Endothelial cell of umbilical vein (primary cell): ENCODE results near the gene MICALL2.

Experiments used
- EZH2 ChIP-seq: IDR thresholded peaks from 2 replicates; pipeline ENCODE4 v1.6.1; 2012; ENCODE audit warnings: borderline replicate concordance, low read depth, mild to moderate bottlenecking, moderate library complexity, low read length, inconsistent platforms; ENCODE audit not compliant: severe bottlenecking
- FOS ChIP-seq: IDR thresholded peaks from 2 replicates; pipeline ENCODE4 v1.6.1; 2011; ENCODE audit warnings: mild to moderate bottlenecking, low read length, moderate library complexity, borderline replicate concordance; ENCODE audit not compliant: insufficient read depth
- GATA2 ChIP-seq: IDR thresholded peaks from 2 replicates; pipeline ENCODE4 v1.7.0; 2011; ENCODE audit warnings: low read depth, mild to moderate bottlenecking, moderate library complexity, mixed read lengths, low read length; ENCODE audit not compliant: insufficient read length, insufficient read depth
- JUN ChIP-seq: IDR thresholded peaks from 2 replicates; pipeline ENCODE4 v1.6.1; 2011; ENCODE audit warnings: borderline replicate concordance, low read depth; ENCODE audit not compliant: insufficient read length, insufficient read depth
- MAX ChIP-seq: IDR thresholded peaks from 2 replicates; pipeline ENCODE4 v1.6.1; 2011; ENCODE audit not compliant: insufficient read depth, insufficient read length
- MYC ChIP-seq: IDR thresholded peaks from one replicate; pipeline ENCODE4 v1.6.1; 2011; ENCODE audit warnings: mild to moderate bottlenecking, low read depth, low read length
- POLR2A ChIP-seq: IDR thresholded peaks from 2 replicates; pipeline ENCODE4 v1.6.1; 2012; ENCODE audit warnings: low read depth, mild to moderate bottlenecking, control low read depth, low read length
- POLR2AphosphoS5 ChIP-seq: IDR thresholded peaks from 2 replicates; pipeline ENCODE4 v1.6.1; 2012; ENCODE audit warnings: low read depth, mild to moderate bottlenecking, control low read depth, low read length, moderate library complexity; ENCODE audit not compliant: insufficient read depth
- TF ChIP-seq, protein P1 (sequence below), 2 donors: IDR thresholded peaks; 1 replicate in 1 of 2; 2 replicates in 1 of 2; pipeline ENCODE4 v1.5.1; 2011; ENCODE audit warnings: low read length in 2 of 2, mild to moderate bottlenecking in 2 of 2, moderate library complexity in 2 of 2, control low read depth in 1 of 2, inconsistent platforms in 1 of 2, low read depth in 1 of 2; ENCODE audit not compliant: insufficient read depth in 1 of 2; ENCODE audit errors: extremely low read depth in 1 of 2

- TF ChIP-seq, protein P1, sequence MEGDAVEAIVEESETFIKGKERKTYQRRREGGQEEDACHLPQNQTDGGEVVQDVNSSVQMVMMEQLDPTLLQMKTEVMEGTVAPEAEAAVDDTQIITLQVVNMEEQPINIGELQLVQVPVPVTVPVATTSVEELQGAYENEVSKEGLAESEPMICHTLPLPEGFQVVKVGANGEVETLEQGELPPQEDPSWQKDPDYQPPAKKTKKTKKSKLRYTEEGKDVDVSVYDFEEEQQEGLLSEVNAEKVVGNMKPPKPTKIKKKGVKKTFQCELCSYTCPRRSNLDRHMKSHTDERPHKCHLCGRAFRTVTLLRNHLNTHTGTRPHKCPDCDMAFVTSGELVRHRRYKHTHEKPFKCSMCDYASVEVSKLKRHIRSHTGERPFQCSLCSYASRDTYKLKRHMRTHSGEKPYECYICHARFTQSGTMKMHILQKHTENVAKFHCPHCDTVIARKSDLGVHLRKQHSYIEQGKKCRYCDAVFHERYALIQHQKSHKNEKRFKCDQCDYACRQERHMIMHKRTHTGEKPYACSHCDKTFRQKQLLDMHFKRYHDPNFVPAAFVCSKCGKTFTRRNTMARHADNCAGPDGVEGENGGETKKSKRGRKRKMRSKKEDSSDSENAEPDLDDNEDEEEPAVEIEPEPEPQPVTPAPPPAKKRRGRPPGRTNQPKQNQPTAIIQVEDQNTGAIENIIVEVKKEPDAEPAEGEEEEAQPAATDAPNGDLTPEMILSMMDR (IDR thresholded peaks at IDR 0.05; ENCODE audit: extremely low read depth in 1 of 2, insufficient read depth in 1 of 2, low read depth in 1 of 2, low read length in 2 of 2), result no peak
- TF ChIP-seq POLR2A (no peak), POLR2AphosphoS5 (no peak), MAX (no peak), GATA2 (no peak), JUN (no peak), EZH2 (no peak), MYC (no peak), FOS (no peak)
Observed at GRCh38 chr7:1408466-1408865, 50.8 kb downstream of the MICALL2 start.
